Tracheal epithelial cell (primary cell): ENCODE data around the gene DEFB132. TPM values are rescaled to one million over a fixed set of nuclear protein-coding genes. Genes with fewer than 3 reads are reported as not detected.

Experiments
- total RNA-seq: library from RNA; depleted of rRNA; stranded (reverse); fragments of >200 nt; gene quantifications from 2 replicates; pipeline ENCODE4 v1.2.1, GENCODE V29; 2014

DEFB132 gene
- not detected in 2 replicates for total RNA-seq

GRCh38 chr20:257419-257818, at the start of gene DEFB132:
Gene DEFB132, plus strand, starts transcription at chr20:257724. Its CDS starts 55 bp downstream, at chr20:257779.

GRCh38 chr20:226958-227357, 30.6 kb upstream of the DEFB132 start, which contains the start of gene DEFB129:
Gene DEFB129, plus strand, starts transcription at chr20:227258. Its CDS starts 31 bp downstream, at chr20:227289.

GRCh38 chr20:290084-290831, 32.7 kb downstream of the DEFB132 start, which contains the start of gene C20orf96:
Gene C20orf96, minus strand, starts transcription at chr20:290750. Its CDS starts 140 bp downstream, at chr20:290610.

GRCh38 chr20:297098-297924, 39.8 kb downstream of the DEFB132 start, which contains the start of gene ZCCHC3:
Gene ZCCHC3, plus strand, starts transcription at chr20:297570. Its CDS starts 17 bp downstream, at chr20:297587.

Other genes starting within 250 kb of the DEFB132 start
- gene DEFB125, start 170.1 kb upstream of the DEFB132 start, total RNA-seq: not detected in 2 replicates
- gene DEFB126, start 115.1 kb upstream of the DEFB132 start, total RNA-seq: not detected in 2 replicates
- not detected in 2 replicates for gene DEFB127, start 100.3 kb upstream of the DEFB132 start, total RNA-seq
- not detected in 2 replicates for gene DEFB128, start 68.0 kb upstream of the DEFB132 start, total RNA-seq
- gene DEFB129, start 30.5 kb upstream of the DEFB132 start, total RNA-seq: not detected in 2 replicates
- gene C20orf96, start 33.0 kb downstream of the DEFB132 start, total RNA-seq: 0.48 and 0.85 TPM in 2 replicates
- gene ZCCHC3, start 39.8 kb downstream of the DEFB132 start, total RNA-seq: 6.6 and 7.5 TPM in 2 replicates
- gene SOX12, start 67.8 kb downstream of the DEFB132 start, total RNA-seq: 0.96 and 1.9 TPM in 2 replicates
- 8.1 and 17.6 TPM in 2 replicates for gene NRSN2, start 89.4 kb downstream of the DEFB132 start, total RNA-seq
- 392 and 581 TPM in 2 replicates for gene TRIB3, start 123.0 kb downstream of the DEFB132 start, total RNA-seq
- gene RBCK1, start 150.6 kb downstream of the DEFB132 start, total RNA-seq: 235 and 274 TPM in 2 replicates
- gene TBC1D20, start 204.8 kb downstream of the DEFB132 start, total RNA-seq: 31.5 and 36.1 TPM in 2 replicates